Naive thymus-derived CD4-positive, alpha-beta T cell (primary cell): ENCODE data around the gene CFAP74. TPM values are rescaled to one million over a fixed set of nuclear protein-coding genes. Genes with fewer than 3 reads are reported as not detected.
A peak's percentile ranks its signal among the peaks of the same experiment; 100 is the strongest.

Experiments
- ATAC-seq: fragments of 150-1000 bp; cut with Tn5 transposase; 2 replicates; pipeline ENCODE4 v1.10.0; 2021; ENCODE audit warnings: mild to moderate bottlenecking, moderate library complexity
- CTCF ChIA-PET: fragments of 350-600 bp; sonication (Branson Sonifier 250); formaldehyde crosslinking; loops from one replicate; lab custom pipeline; 2021; ENCODE audit warnings: antibody characterized with exemption; lab: Charles Lee
- POLR2A ChIA-PET: fragments of 350-600 bp; sonication (Branson Sonifier 250); formaldehyde crosslinking; loops from one replicate; lab custom pipeline; 2021; ENCODE audit warnings: antibody characterized with exemption, inconsistent platforms; lab: Charles Lee
- DNase-seq, 9 donors: peaks; one replicate each; pipeline versions ENCODE4 v3.0.0 to v3.0.0-alpha.2; 2020 to 2022; ENCODE audit warnings: mixed read lengths in 1 of 9
- H3K27ac ChIP-seq: one replicate; pipeline ENCODE4 v1.7.0; 2013; ENCODE audit warnings: mild to moderate bottlenecking, low read depth, low read length, moderate library complexity
- H3K27me3 ChIP-seq, 2 donors: one replicate each; pipeline ENCODE4 v1.7.0; 2013; ENCODE audit warnings: low read length in 2 of 2, mild to moderate bottlenecking in 2 of 2, moderate library complexity in 2 of 2; ENCODE audit not compliant: control insufficient read depth in 2 of 2, insufficient read depth in 2 of 2
- H3K36me3 ChIP-seq, 3 experiments: 1 replicate in 2 of 3; 2 replicates in 1 of 3; pipeline ENCODE4 v1.7.0; 2013; ENCODE audit warnings: low read length in 3 of 3, mild to moderate bottlenecking in 3 of 3, moderate library complexity in 1 of 3; ENCODE audit not compliant: insufficient read depth in 3 of 3, control insufficient read depth in 2 of 3
- H3K4me1 ChIP-seq, 2 donors: one replicate each; pipeline ENCODE4 v1.7.0; 2013; ENCODE audit warnings: low read length in 2 of 2, mild to moderate bottlenecking in 2 of 2, moderate library complexity in 1 of 2; ENCODE audit not compliant: control insufficient read depth in 2 of 2, insufficient read depth in 2 of 2
- H3K4me3 ChIP-seq: 2 replicates; pipeline ENCODE4 v1.7.0; 2013; ENCODE audit warnings: mild to moderate bottlenecking, low read length
- H3K9me3 ChIP-seq, 3 experiments: 1 replicate in 2 of 3; 2 replicates in 1 of 3; pipeline ENCODE4 v1.7.0; 2013; ENCODE audit warnings: low read length in 3 of 3; ENCODE audit not compliant: control insufficient read depth in 2 of 3
- H3K27ac Mint-ChIP-seq, 9 donors: one replicate each; pipeline ENCODE4 v1.8.0; 2020 to 2022; ENCODE audit warnings: mixed read lengths in 9 of 9, mild to moderate bottlenecking in 8 of 9, moderate library complexity in 5 of 9, inconsistent platforms in 2 of 9
- H3K27me3 Mint-ChIP-seq, 5 donors: one replicate each; pipeline ENCODE4 v1.8.0; 2021 to 2022; ENCODE audit warnings: mixed read lengths in 5 of 5, mild to moderate bottlenecking in 1 of 5
- H3K36me3 Mint-ChIP-seq, 5 donors: one replicate each; pipeline ENCODE4 v1.8.0; 2020 to 2022; ENCODE audit warnings: mixed read lengths in 5 of 5, mild to moderate bottlenecking in 3 of 5, inconsistent platforms in 1 of 5
- H3K4me1 Mint-ChIP-seq, 7 donors: one replicate each; pipeline ENCODE4 v1.8.0; 2020 to 2022; ENCODE audit warnings: mixed read lengths in 7 of 7, mild to moderate bottlenecking in 3 of 7, inconsistent platforms in 1 of 7
- H3K4me3 Mint-ChIP-seq, 10 donors: one replicate each; pipeline ENCODE4 v1.8.0; 2020 to 2022; ENCODE audit warnings: mild to moderate bottlenecking in 10 of 10, mixed read lengths in 10 of 10, moderate library complexity in 6 of 10, inconsistent platforms in 2 of 10
- H3K9me3 Mint-ChIP-seq, 11 donors: one replicate each; pipeline ENCODE4 v1.8.0; 2020 to 2022; ENCODE audit warnings: mixed read lengths in 11 of 11, mild to moderate bottlenecking in 4 of 11, inconsistent platforms in 1 of 11, moderate library complexity in 1 of 11
- intact Hi-C, 2 donors: fragments of 100-400 bp; cut with micrococcal nuclease; formaldehyde crosslinking; loops; one replicate each; pipeline ENCODE4 v1.15.1; 2023
- polyA plus RNA-seq, 2 donors: library from polyadenylated mRNA; unstranded; fragments of 300-500 nt; fragmentation: Illumina TruSeq; gene quantifications; one replicate each; pipeline ENCODE4 v1.2.3, GENCODE V29; 2021
- total RNA-seq, 6 experiments: library from RNA in 5 of 6; stranded (reverse) in 5 of 6; gene quantifications; 1 replicate in 5 of 6; 2 replicates in 1 of 6; pipeline ENCODE4 v1.2.3 and lab custom pipeline; 2021 to 2026

The CFAP74 gene
- total and polyA plus RNA-seq, 7 experiments from 2014 or later: not detected

DNA sequence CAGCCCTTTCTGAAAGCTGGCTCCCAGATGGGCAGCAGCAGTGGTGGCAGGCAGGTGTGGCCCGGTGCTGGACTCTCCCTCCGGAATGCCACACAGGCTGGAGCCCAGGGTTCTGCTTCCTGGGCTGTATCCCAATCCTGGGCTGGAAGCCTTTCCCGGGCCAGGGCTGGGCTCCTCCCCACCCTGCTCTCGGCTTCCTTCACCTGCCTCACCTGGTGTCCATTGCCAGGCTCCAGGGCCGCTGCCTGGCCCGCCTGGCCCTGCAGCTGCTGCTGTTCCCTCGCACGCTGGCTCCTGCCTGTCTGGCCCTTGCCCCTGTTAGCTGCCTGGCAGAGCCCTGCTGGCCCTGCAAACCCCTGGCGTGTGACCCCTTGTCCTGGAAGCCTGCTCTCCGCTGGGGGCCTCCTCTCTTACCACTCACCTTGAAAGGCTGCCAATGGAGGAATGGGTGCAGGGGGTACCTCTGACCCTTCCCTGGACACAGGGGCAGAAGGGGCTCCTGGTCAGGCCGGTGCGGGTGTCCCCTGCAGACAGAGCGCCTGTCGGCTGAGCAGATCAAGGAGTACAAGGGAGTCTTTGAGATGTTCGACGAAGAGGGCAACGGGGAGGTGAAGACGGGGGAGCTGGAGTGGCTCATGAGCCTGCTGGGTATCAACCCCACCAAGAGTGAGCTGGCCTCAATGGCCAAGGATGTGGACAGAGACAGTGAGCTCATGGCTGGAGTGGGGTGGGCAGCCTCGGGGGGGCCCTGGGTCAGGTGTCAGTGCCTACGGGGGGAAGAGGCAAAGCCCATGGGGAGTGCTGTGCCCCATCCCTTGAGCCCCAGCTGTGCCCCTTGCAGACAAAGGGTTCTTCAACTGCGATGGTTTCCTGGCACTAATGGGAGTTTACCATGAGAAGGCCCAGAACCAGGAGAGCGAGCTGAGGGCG, 87.4 kb downstream of the CFAP74 start:
- no peak for ATAC-seq
- POLR2A ChIA-PET: no interaction called here
- Histone ChIP-seq H3K9me3 (no peaks in the 10 kb centered on the region), H3K4me3 (no peak overlapping the region), H3K4me1 (peaks cover 7 to 16% of the 10 kb centered on the region in 2 donors), H3K36me3 (no peaks in the 10 kb centered on the region), H3K27ac (no peak overlapping the region), H3K27me3 (no peaks in the 10 kb centered on the region)
- Mint-ChIP-seq H3K4me3 (peak overlapping the region in 3 of 10 donors; percentile 13 to 41 (median 23)), H3K4me1 (peaks cover 0 to 8% (median 0%) of the 10 kb centered on the region in 7 donors), H3K27me3 (peaks cover 0 to 5% (median 0%) of the 10 kb centered on the region in 5 donors), H3K9me3 (peaks cover 0 to 2% (median 0%) of the 10 kb centered on the region in 11 donors), H3K36me3 (no peaks in the 10 kb centered on the region), H3K27ac (no peak overlapping the region)
- intact Hi-C loops: loop anchor here (5.0 to 10.0 kb wide), 3 partner anchors 386 to 669 kb away; partner anchors contain the start of genes PANK4 (in 1 of the 2) and PRXL2B (in 1 of the 2)
- DNase-seq: no peak
- CTCF ChIA-PET: no interaction called here

DNA sequence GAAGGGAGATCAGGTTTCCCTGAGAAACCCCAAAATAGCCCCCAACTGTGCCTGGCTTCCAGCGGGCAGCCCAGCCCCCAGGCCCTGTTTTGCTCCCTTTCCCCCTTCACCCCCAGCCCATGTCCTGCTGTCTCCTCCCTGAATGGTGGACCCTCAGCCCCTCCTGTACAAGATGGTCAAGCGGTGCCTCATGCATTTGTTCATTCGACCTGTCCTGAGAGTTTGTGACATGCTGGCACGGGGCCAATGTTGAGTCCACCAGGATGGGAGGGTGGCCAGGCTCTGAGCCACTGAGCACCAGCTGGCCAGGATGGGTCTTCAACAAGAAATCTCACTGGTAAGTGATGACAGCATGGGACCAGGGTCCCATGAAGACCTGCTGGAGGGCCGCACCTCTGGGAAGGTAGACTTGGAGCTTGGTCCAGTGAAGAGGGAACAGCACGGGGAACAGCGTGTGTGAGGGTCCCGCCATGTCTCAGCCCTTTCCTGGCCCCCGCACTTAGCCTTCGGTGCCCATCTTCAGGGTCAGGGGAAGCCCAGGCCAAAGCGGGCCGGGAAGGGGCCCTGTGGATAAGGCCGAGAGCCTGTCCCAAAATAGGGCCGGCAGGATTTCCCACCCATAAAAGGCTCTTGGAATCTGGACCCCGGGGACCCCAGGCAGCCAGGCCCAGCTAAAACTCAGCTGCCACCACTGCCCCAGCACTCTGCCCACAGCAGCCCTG, 88.5 kb downstream of the CFAP74 start, which contains the start of gene CALML6:
CALML6 (plus strand) TSS at position 290 of the 722 bp plus-strand sequence; CDS start at position 311, 21 bp downstream.
- ATAC-seq: no peak
- Histone ChIP-seq H3K27me3 (no peaks in the 10 kb centered on the region), H3K4me1 (peaks cover 7 to 16% of the 10 kb centered on the region in 2 donors), H3K9me3 (no peaks in the 10 kb centered on the region), H3K36me3 (no peaks in the 10 kb centered on the region), H3K27ac (no peak within 1 kb of the TSS), H3K4me3 (no peak within 1 kb of the TSS)
- ChIA-PET CTCF (interaction anchor here (0.6 kb wide), 1 partner anchor 259 kb away, joined by 3 read pairs; no protein-coding TSS in a partner anchor), POLR2A (no interaction called here)
- peaks cover 2 to 11% (median 3%) of the 10 kb centered on the region in 7 donors for H3K4me1 Mint-ChIP-seq
- intact Hi-C loops: loop anchor here (5.0 to 10.0 kb wide), 3 partner anchors 387 to 670 kb away; partner anchors contain the start of genes PANK4 (in 1 of the 2) and PRXL2B (in 1 of the 2)
- DNase-seq: no peak
- H3K27ac Mint-ChIP-seq: no peak within 1 kb of the TSS
- no peak within 1 kb of the TSS for H3K4me3 Mint-ChIP-seq
- H3K9me3 Mint-ChIP-seq: peaks cover 0 to 2% (median 0%) of the 10 kb centered on the region in 11 donors
- peaks cover 0 to 5% (median 0%) of the 10 kb centered on the region in 5 donors for H3K27me3 Mint-ChIP-seq
- no peaks in the 10 kb centered on the region for H3K36me3 Mint-ChIP-seq

DNA sequence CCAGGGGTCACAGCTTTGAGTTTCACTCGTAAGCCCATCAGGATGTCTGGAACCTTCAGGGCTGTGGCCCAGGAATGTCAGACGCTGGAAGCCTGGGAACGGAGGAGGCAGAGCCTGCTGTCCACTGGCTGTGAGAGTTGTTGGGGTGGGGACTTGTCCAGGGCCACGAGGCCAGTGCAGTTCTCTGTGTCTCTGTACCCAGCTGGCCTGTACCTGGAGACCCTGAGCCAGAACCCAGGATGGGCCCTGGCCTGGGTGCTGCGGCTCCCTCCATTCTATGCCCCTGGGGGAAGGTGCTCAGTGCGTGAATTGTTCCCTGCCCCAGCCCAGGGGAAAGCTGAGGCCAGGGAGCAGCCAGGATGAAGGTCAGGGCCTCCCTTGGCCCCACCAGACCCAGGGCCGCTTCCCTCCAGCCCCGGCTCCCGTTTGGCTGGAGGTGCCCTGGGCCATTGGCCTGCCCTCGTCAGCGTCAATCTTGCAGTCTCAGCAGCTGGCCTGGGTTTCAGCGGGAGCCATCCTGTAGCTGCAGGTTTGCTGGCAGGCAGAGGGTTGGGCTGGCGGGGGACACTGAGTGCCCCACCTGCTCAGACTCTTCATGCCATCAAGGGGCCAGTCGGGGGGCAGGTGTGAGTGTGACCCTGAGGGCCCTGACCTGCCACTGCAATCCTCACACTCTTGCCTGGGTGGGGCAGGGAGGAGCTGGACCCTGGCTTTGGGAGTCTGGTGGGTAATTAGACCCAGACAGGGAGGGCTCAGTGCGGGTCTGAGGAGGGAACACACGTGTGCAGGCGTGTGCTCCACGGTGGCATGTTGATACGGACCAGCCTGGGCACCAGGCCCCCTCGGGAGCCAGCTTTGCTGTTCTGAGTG, 89.2 kb downstream of the CFAP74 start:
- H3K4me1 Mint-ChIP-seq: peaks cover 6 to 15% (median 9%) of the 10 kb centered on the region in 7 donors
- no peaks in the 10 kb centered on the region for H3K36me3 ChIP-seq
- H3K4me3 ChIP-seq: no peak overlapping the region
- ChIA-PET CTCF (interaction anchor here (0.6 kb wide), 1 partner anchor 260 kb away, joined by 3 read pairs; no protein-coding TSS in a partner anchor), POLR2A (no interaction called here)
- H3K27me3 ChIP-seq: no peaks in the 10 kb centered on the region
- H3K27me3 Mint-ChIP-seq: peaks cover 0 to 5% (median 0%) of the 10 kb centered on the region in 5 donors
- H3K4me3 Mint-ChIP-seq: no peak overlapping the region
- peaks cover 0 to 2% (median 0%) of the 10 kb centered on the region in 11 donors for H3K9me3 Mint-ChIP-seq
- intact Hi-C loops: loop anchor here in 1 of 2 donors (10.0 kb wide), 1 partner anchor 670 kb away; the partner anchor contains the start of gene PRXL2B
- peak overlapping the region in 1 of 9 donors; percentile 77 for H3K27ac Mint-ChIP-seq
- H3K9me3 ChIP-seq: no peaks in the 10 kb centered on the region
- DNase-seq (no peak), ATAC-seq (no peak)
- H3K4me1 ChIP-seq: peaks cover 11 to 16% of the 10 kb centered on the region in 2 donors
- H3K36me3 Mint-ChIP-seq: no peaks in the 10 kb centered on the region
- H3K27ac ChIP-seq: no peak overlapping the region

DNA sequence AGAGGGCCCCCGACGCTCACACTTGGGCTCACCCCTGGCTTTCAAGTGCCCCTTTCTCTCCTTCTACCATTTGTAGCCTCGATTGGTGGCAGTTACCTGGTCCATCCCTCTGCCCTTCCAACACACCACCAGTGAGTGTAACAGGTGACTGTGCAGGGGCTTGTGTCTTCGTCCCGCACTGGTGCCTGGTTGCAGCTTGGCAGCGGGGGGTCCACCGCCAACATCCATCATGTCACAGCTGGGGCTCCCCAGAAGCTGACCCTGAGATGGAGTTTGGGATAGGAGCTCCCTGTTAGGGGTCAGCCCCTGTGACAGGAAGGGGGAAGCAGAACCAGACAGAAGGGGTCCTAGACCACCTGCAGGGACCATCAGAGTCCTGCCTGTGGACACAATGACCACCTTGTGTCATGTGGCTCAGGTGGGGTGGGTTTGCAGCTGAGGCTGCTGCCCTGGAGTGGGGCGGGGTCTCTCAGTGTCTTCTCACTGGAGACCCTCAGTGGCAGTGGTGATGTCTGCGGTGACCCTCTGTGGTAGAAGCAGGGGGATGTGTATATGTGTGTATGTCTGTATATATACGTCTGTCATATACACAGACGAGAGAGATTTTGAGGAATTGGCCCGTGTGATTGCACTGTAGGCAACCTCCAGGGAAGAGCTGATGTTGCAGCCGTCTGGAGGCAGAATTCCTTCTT, 92.1 kb downstream of the CFAP74 start:
- Histone ChIP-seq H3K9me3 (no peaks in the 10 kb centered on the region), H3K4me1 (peaks cover 5 to 10% of the 10 kb centered on the region in 2 donors), H3K4me3 (no peak overlapping the region), H3K27ac (no peak overlapping the region), H3K27me3 (no peaks in the 10 kb centered on the region), H3K36me3 (no peaks in the 10 kb centered on the region)
- peak in 1 of 9 donors; percentile 18 for DNase-seq
- H3K4me3 Mint-ChIP-seq: peak overlapping the region in 2 of 10 donors; percentile 10 to 51
- H3K27ac Mint-ChIP-seq: no peak overlapping the region
- H3K9me3 Mint-ChIP-seq: peaks cover 0 to 2% (median 0%) of the 10 kb centered on the region in 11 donors
- peaks cover 7 to 13% (median 10%) of the 10 kb centered on the region in 7 donors for H3K4me1 Mint-ChIP-seq
- ChIA-PET POLR2A (no interaction called here), CTCF (no interaction called here)
- no peaks in the 10 kb centered on the region for H3K36me3 Mint-ChIP-seq
- peaks cover 0 to 5% (median 0%) of the 10 kb centered on the region in 5 donors for H3K27me3 Mint-ChIP-seq
- intact Hi-C loops: loop anchor here in 1 of 2 donors (10.0 kb wide), 1 partner anchor 673 kb away; the partner anchor contains the start of gene PRXL2B
- no peak for ATAC-seq

DNA sequence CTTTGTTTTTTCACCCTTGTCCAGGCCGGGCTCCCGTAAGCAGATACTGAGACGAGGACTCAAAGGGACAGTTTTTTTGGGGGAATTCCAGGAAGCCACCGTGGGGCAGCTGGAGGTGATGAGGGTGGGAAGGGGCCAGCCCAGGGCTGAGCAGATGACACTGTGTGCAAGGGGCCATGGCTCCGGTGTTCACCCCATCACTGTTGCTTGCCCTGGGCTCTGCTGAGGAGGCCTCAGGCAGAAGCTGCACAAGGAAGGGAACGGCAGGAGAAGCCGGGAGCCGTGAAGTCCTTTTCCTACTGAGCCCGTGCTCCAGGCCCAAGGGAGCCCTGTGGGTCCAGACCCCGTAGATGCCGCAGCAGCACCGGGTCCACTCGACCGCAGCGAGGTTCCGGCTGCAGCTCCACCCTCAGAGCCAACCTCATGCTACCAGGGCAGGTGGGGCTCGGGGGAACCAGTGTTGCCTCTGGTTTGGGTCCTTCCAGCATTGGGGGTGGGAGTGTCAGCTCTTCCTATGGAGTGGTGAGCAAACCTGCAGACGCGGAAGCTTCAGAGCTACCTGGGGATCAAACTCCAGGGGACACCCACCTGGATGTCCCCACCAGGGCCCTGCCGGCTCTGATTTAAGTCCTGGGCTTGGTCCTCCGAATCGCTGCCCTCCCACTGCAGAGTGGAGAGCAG, 92.8 kb downstream of the CFAP74 start:
- H3K4me1 ChIP-seq: peaks cover 5 to 10% of the 10 kb centered on the region in 2 donors
- intact Hi-C loops: loop anchor here in 1 of 2 donors (10.0 kb wide), 1 partner anchor 674 kb away; the partner anchor contains the start of gene PRXL2B
- Mint-ChIP-seq H3K27me3 (peaks cover 0 to 5% (median 0%) of the 10 kb centered on the region in 5 donors), H3K4me3 (peak overlapping the region in 6 of 10 donors; percentile 10 to 87 (median 80)), H3K9me3 (peaks cover 0 to 2% (median 0%) of the 10 kb centered on the region in 11 donors), H3K4me1 (peaks cover 12 to 18% (median 15%) of the 10 kb centered on the region in 7 donors), H3K36me3 (no peaks in the 10 kb centered on the region), H3K27ac (peak overlapping the region in 5 of 9 donors; percentile 71 to 91 (median 85))
- ATAC-seq (no peak), DNase-seq (peak in 1 of 9 donors; percentile 20)
- H3K27ac ChIP-seq: no peak overlapping the region
- no peak overlapping the region for H3K4me3 ChIP-seq
- ChIA-PET CTCF (no interaction called here), POLR2A (no interaction called here)
- no peaks in the 10 kb centered on the region for H3K9me3 ChIP-seq
- no peaks in the 10 kb centered on the region for H3K27me3 ChIP-seq
- H3K36me3 ChIP-seq: no peaks in the 10 kb centered on the region
